GM12878 (cell line): Measurements from ENCODE around the gene MACROD2. TPM values are rescaled to one million over a fixed set of nuclear protein-coding genes. Genes with fewer than 3 reads are reported as not detected.

Experiments used
- ATAC-seq: fragments of 200-7000 bp; cut with Tn5 transposase; 3 replicates; pipeline ENCODE4 v1.9.1; 2020; ENCODE audit warnings: mild to moderate bottlenecking, moderate library complexity
- BruUV-seq: library from RNA; stranded (reverse); fragments of 400-500 nt; replicated peaks from 2 replicates; lab custom pipeline; 2021; lab: Mats Ljungman, UMichigan
- CTCF ChIA-PET: fragments of 300-600 bp; sonication (Branson Sonifier 250); formaldehyde crosslinking; extraction: SDS; loops from one replicate; lab custom pipeline; 2021; ENCODE audit warnings: inconsistent platforms; lab: Yijun Ruan, JAX
- POLR2A ChIA-PET: fragments of 350-600 bp; formaldehyde crosslinking; extraction: SDS; loops from one replicate; lab custom pipeline; 2021; ENCODE audit warnings: inconsistent platforms; lab: Charles Lee
- RAD21 ChIA-PET: fragments of 300-600 bp; sonication (Branson Sonifier 250); formaldehyde crosslinking; loops from one replicate; lab custom pipeline; 2023; ENCODE audit warnings: antibody characterized with exemption; ENCODE audit not compliant: unreplicated experiment; lab: Charles Lee
- SMC1A ChIA-PET: fragments of 300-600 bp; sonication (Branson Sonifier 250); formaldehyde crosslinking; loops from one replicate; lab custom pipeline; 2023; ENCODE audit not compliant: unreplicated experiment, uncharacterized antibody; lab: Charles Lee
- DNase-seq: peaks from one replicate; pipeline ENCODE4 v3.0.0-alpha.2; 2011; ENCODE audit warnings: low read depth, low spot score
- FAIRE-seq: peaks from 3 replicates; lab custom pipeline; 2011; peaks lifted over from hg19 to GRCh38; lab: Jason Lieb, UNC
- H2AFZ ChIP-seq: 2 replicates; pipeline ENCODE4 v1.6.0; 2011; ENCODE audit warnings: low read depth, low read length, control low read depth; ENCODE audit not compliant: control insufficient read depth
- H3K27ac ChIP-seq: 2 replicates; pipeline ENCODE4 v1.5.1; 2011; ENCODE audit warnings: control low read depth; ENCODE audit not compliant: control insufficient read depth, insufficient read depth
- H3K27me3 ChIP-seq, 2 experiments: replicated peaks in 1 of 2; 2 replicates each; pipeline versions ENCODE4 v1.6.0 to v1.6.1; 2011; ENCODE audit warnings: low read length in 1 of 2; ENCODE audit not compliant: control insufficient read depth in 2 of 2, insufficient read depth in 2 of 2
- H3K36me3 ChIP-seq, 2 experiments: 2 replicates each; pipeline ENCODE4 v1.5.1; 2011; ENCODE audit warnings: low read length in 1 of 2; ENCODE audit not compliant: control insufficient read depth in 2 of 2, insufficient read depth in 2 of 2
- H3K4me1 ChIP-seq: 2 replicates; pipeline ENCODE4 v1.6.1; 2011; ENCODE audit warnings: mild to moderate bottlenecking, low read length, moderate library complexity, mixed read lengths; ENCODE audit not compliant: control insufficient read depth, insufficient read depth
- H3K4me2 ChIP-seq: 2 replicates; pipeline ENCODE4 v1.6.0; 2011; ENCODE audit warnings: control low read depth; ENCODE audit not compliant: control insufficient read depth, insufficient read depth
- H3K4me3 ChIP-seq: fragments of 200-600 bp; sonication (generic); 2 replicates; pipeline ENCODE4 v1.5.1; 2016
- H3K79me2 ChIP-seq: 2 replicates; pipeline ENCODE4 v1.6.0; 2011; ENCODE audit warnings: low read length; ENCODE audit not compliant: control insufficient read depth, insufficient read depth
- H3K9ac ChIP-seq: 2 replicates; pipeline ENCODE4 v1.8.0; 2011; ENCODE audit warnings: low read length, control low read depth, mixed read lengths; ENCODE audit not compliant: control insufficient read depth, insufficient read depth
- H3K9me3 ChIP-seq: replicated peaks from 3 replicates; pipeline ENCODE4 v1.5.1; 2011; ENCODE audit warnings: mild to moderate bottlenecking, low read length; ENCODE audit not compliant: control insufficient read depth, insufficient read depth
- H4K20me1 ChIP-seq: 2 replicates; pipeline ENCODE4 v1.6.0; 2011; ENCODE audit not compliant: control insufficient read depth, insufficient read depth
- ATF7 ChIP-seq: fragments of 450-650 bp; IDR thresholded peaks from 2 replicates; pipeline ENCODE4 v1.6.1; 2016; ENCODE audit warnings: low read depth, mild to moderate bottlenecking
- BCL11A ChIP-seq: IDR thresholded peaks from 2 replicates; pipeline ENCODE4 v1.6.1; 2011; ENCODE audit warnings: low read depth, low read length
- BHLHE40 ChIP-seq, 2 experiments: fragments of 450-650 bp in 1 of 2; IDR thresholded peaks; 2 replicates each; pipeline ENCODE4 v1.6.1; 2011 to 2017; ENCODE audit warnings: low read depth in 2 of 2, borderline replicate concordance in 1 of 2, improper control_type of control experiment in 1 of 2, low read length in 1 of 2, mild to moderate bottlenecking in 1 of 2
- CHD1 ChIP-seq: IDR thresholded peaks from 2 replicates; pipeline ENCODE4 v1.6.1; 2012; ENCODE audit warnings: low read depth, low read length, improper control_type of control experiment
- CTCF ChIP-seq, 3 experiments: IDR thresholded peaks in 2 of 3; conservative IDR thresholded peaks in 1 of 3; 2 replicates each; pipeline ENCODE4 v1.5.1; 2011; ENCODE audit warnings: low read depth in 3 of 3, low read length in 3 of 3, mild to moderate bottlenecking in 3 of 3, control low read depth in 2 of 3, moderate library complexity in 2 of 3, inconsistent platforms in 1 of 3, mixed read lengths in 1 of 3; ENCODE audit not compliant: control insufficient read depth in 2 of 3, insufficient read depth in 1 of 3; ENCODE audit errors: extremely low read depth in 1 of 3
- EGR1 ChIP-seq, 2 experiments: IDR thresholded peaks; 1 replicate in 1 of 2; 2 replicates in 1 of 2; pipeline ENCODE4 v1.6.1; 2011 to 2012; ENCODE audit warnings: low read depth in 2 of 2, low read length in 2 of 2, borderline replicate concordance in 1 of 2, mild to moderate bottlenecking in 1 of 2, moderate library complexity in 1 of 2
- HDAC2 ChIP-seq: fragments of 200-600 bp; sonication (generic); IDR thresholded peaks from 2 replicates; pipeline ENCODE4 v1.6.1; 2017
- HDGF ChIP-seq: fragments of 450-650 bp; IDR thresholded peaks from 2 replicates; pipeline ENCODE4 v1.6.1; 2016; ENCODE audit warnings: antibody characterized with exemption
- IKZF2 ChIP-seq, 2 experiments: fragments of 450-650 bp; IDR thresholded peaks; 2 replicates each; pipeline ENCODE4 v1.6.1; 2017; ENCODE audit warnings: mild to moderate bottlenecking in 2 of 2, moderate library complexity in 2 of 2
- MTA2 ChIP-seq: fragments of 450-650 bp; IDR thresholded peaks from 2 replicates; pipeline ENCODE4 v1.6.1; 2016; ENCODE audit warnings: low read depth, mild to moderate bottlenecking, moderate library complexity
- MXI1 ChIP-seq: fragments of 150-350 bp; IDR thresholded peaks from 2 replicates; pipeline ENCODE4 v1.6.1; 2011; ENCODE audit warnings: low read depth, mild to moderate bottlenecking, inconsistent platforms, low read length, improper control_type of control experiment
- NBN ChIP-seq: fragments of 450-650 bp; IDR thresholded peaks from 2 replicates; pipeline ENCODE4 v1.6.1; 2016
- PKNOX1 ChIP-seq: fragments of 450-650 bp; IDR thresholded peaks from 2 replicates; pipeline ENCODE4 v1.6.1; 2016; ENCODE audit warnings: mild to moderate bottlenecking
- RAD51 ChIP-seq: fragments of 450-650 bp; IDR thresholded peaks from 2 replicates; pipeline ENCODE4 v1.6.1; 2016; ENCODE audit warnings: moderate library complexity, mild to moderate bottlenecking, inconsistent platforms
- RELB ChIP-seq: fragments of 450-650 bp; IDR thresholded peaks from 2 replicates; pipeline ENCODE4 v1.6.1; 2017; ENCODE audit warnings: low read depth, mild to moderate bottlenecking, moderate library complexity
- SP1 ChIP-seq: IDR thresholded peaks from one replicate; pipeline ENCODE4 v1.6.1; 2011; ENCODE audit warnings: low read depth, low read length
- STAT1 ChIP-seq: fragments of 450-650 bp; conservative IDR thresholded peaks from 2 replicates; pipeline ENCODE4 v1.6.1; 2014; ENCODE audit warnings: antibody characterized with exemption, mild to moderate bottlenecking
- STAT3 ChIP-seq: IDR thresholded peaks from 2 replicates; pipeline ENCODE4 v1.6.1; 2011; ENCODE audit warnings: low read depth, low read length, improper control_type of control experiment
- TBL1XR1 ChIP-seq: IDR thresholded peaks from 2 replicates; pipeline ENCODE4 v1.6.1; 2012; ENCODE audit warnings: low read depth, low read length, improper control_type of control experiment
- TCF12 ChIP-seq: IDR thresholded peaks from 2 replicates; pipeline ENCODE4 v1.6.1; 2011; ENCODE audit warnings: low read depth, mild to moderate bottlenecking, low read length
- TCF7 ChIP-seq: IDR thresholded peaks from 2 replicates; pipeline ENCODE4 v1.6.1; 2014; ENCODE audit warnings: antibody characterized with exemption, borderline replicate concordance
- YBX1 ChIP-seq: fragments of 450-650 bp; IDR thresholded peaks from 2 replicates; pipeline ENCODE4 v1.6.1; 2016; ENCODE audit warnings: antibody characterized with exemption
- ZBED1 ChIP-seq: IDR thresholded peaks from 2 replicates; pipeline ENCODE4 v1.6.1; 2016; ENCODE audit warnings: borderline replicate concordance
- ZNF384 ChIP-seq: IDR thresholded peaks from 2 replicates; pipeline ENCODE4 v1.6.1; 2012; ENCODE audit warnings: low read depth, mild to moderate bottlenecking, low read length, improper control_type of control experiment, borderline replicate concordance
- in situ Hi-C: fragments of 300-500 bp; cut with MboI; formaldehyde crosslinking; loops from 9 replicates; pipeline ENCODE4 v1.14.3; 2018; ENCODE audit warnings: mixed read lengths
- intact Hi-C: fragments of 100-400 bp; cut with micrococcal nuclease; formaldehyde crosslinking; loops from one replicate; pipeline ENCODE4 v1.14.2; 2022; ENCODE audit not compliant: unreplicated experiment
- polyA plus RNA-seq, 11 experiments: library from polyadenylated mRNA; depleted of rRNA in 4 of 11; unstranded in 6 of 11; stranded (reverse) in 5 of 11; fragments of >200 nt; fragmentation: Nextera tagmentation in 4 of 11; fragmentation: Illumina TruSeq in 1 of 11; extraction: Ambion mirVana in 4 of 11; extraction: Trizol in 1 of 11; gene quantifications; 1 replicate in 1 of 11; 2 replicates in 10 of 11; pipeline versions ENCODE4 v1.2.1 to v1.2.3, GENCODE V29; 2011 to 2016; ENCODE audit warnings: inconsistent platforms in 2 of 11, missing spikeins in 2 of 11, low read depth in 1 of 11
- total RNA-seq, 4 experiments: library from RNA; depleted of rRNA in 3 of 4; stranded (reverse); fragments of >200 nt in 3 of 4; fragmentation: Illumina TruSeq in 1 of 4; extraction: Trizol in 1 of 4; gene quantifications; 2 replicates each; pipeline versions ENCODE4 v1.2.1 to v1.2.3, GENCODE V29; 2013 to 2021

MACROD2 gene
- total and polyA plus RNA-seq, 10 of the 15 experiments (the other 5 are each of a cell fraction or from before 2014, with no cell fraction given) = 1.1 to 21.5 (median 2.2) TPM

- Histone ChIP-seq H3K4me2 (no peak overlapping the region), H3K79me2 (no peaks in the 10 kb centered on the region), H3K36me3 (no peaks in the 10 kb centered on the region), H3K27ac (no peak overlapping the region), H3K9ac (no peak overlapping the region), H2AFZ (no peak overlapping the region), H3K4me1 (no peaks in the 10 kb centered on the region), H3K9me3 (no peaks in the 10 kb centered on the region), H3K4me3 (no peak overlapping the region), H3K27me3 (no peaks in the 10 kb centered on the region), H4K20me1 (no peaks in the 10 kb centered on the region)
- ChIA-PET CTCF (no interaction called here), RAD21 (no interaction called here), SMC1A (no interaction called here), POLR2A (no interaction called here)
- BruUV-seq = no TSS peak
- DNase-seq (no peak), FAIRE-seq (peak; percentile 38), ATAC-seq (peak; percentile 78)
- in situ Hi-C loops (no loop called here), intact Hi-C loops (loop anchor here (5.0 kb wide), 2 partner anchors 59 to 431 kb away; no protein-coding TSS in a partner anchor)
- TF ChIP-seq ATF7 (peak; percentile 82), MXI1 (no peak), MTA2 (peak; percentile 94), EGR1 (IDR thresholded peaks at IDR 0.05; ENCODE audit: borderline replicate concordance in 1 of 2, low read depth in 2 of 2, low read length in 2 of 2) (no peak), BHLHE40 (IDR thresholded peaks at IDR 0.05; ENCODE audit: borderline replicate concordance in 1 of 2, low read depth in 2 of 2, low read length in 1 of 2) (peak; percentile 63 to 80), NBN (no peak), SP1 (no peak), CHD1 (no peak), ZBED1 (no peak), HDGF (no peak), ZNF384 (peak; percentile 77; the same call in 1 of the 2 replicates), STAT3 (peak; percentile 63; the same call in 1 of the 2 replicates), RELB (peak; percentile 89), TBL1XR1 (0 out of 2 replicates have a peak, but pooled peaks have one; percentile 33), HDAC2 (no peak), TCF7 (no peak), PKNOX1 (peak; percentile 91), IKZF2 (IDR thresholded peaks at IDR 0.05) (peak; percentile 15 to 52; a peak in 1 of 4 replicates), RAD51 (peak; percentile 75), YBX1 (no peak), STAT1 (no peak), BCL11A (peak; percentile 45; the same call in 1 of the 2 replicates), TCF12 (no peak), CTCF (IDR thresholded peaks at IDR 0.05 in 2 of 3, conservative IDR thresholded peaks at IDR 0.05 in 1 of 3; ENCODE audit: control insufficient read depth in 2 of 3, extremely low read depth in 1 of 3, insufficient read depth in 1 of 3, low read depth in 3 of 3, low read length in 3 of 3) (no peak)
Observed at GRCh38 chr20:14401479-14402138, 406.3 kb downstream of the MACROD2 start.
